Mesendoderm (in vitro differentiated cells): ENCODE measurements around the gene C1orf210.

Experiments used
- DNase-seq: peaks from one replicate; pipeline ENCODE4 v3.0.0; 2013
- H2AK5ac ChIP-seq: 2 replicates; pipeline ENCODE4 v1.6.1; 2013; ENCODE audit warnings: low read length, inconsistent platforms
- H2BK120ac ChIP-seq: 2 replicates; pipeline ENCODE4 v1.6.1; 2013; ENCODE audit warnings: low read depth, mild to moderate bottlenecking, low read length, moderate library complexity, mixed read lengths
- H2BK15ac ChIP-seq: replicated peaks from 2 replicates; pipeline ENCODE4 v1.6.1; 2013; ENCODE audit warnings: low read depth, mild to moderate bottlenecking, moderate library complexity
- H2BK5ac ChIP-seq: 2 replicates; pipeline ENCODE4 v1.6.1; 2013; ENCODE audit warnings: low read length, inconsistent platforms
- H3K18ac ChIP-seq: 2 replicates; pipeline ENCODE4 v1.6.1; 2013; ENCODE audit warnings: mild to moderate bottlenecking, low read length, mixed read lengths
- H3K23ac ChIP-seq: one replicate; pipeline ENCODE4 v1.6.1; 2013; ENCODE audit warnings: low read length
- H3K27ac ChIP-seq: 2 replicates; pipeline ENCODE4 v1.5.1; 2013; ENCODE audit warnings: low read depth, mild to moderate bottlenecking, inconsistent platforms, low read length, moderate library complexity
- H3K27me3 ChIP-seq: 2 replicates; pipeline ENCODE4 v1.6.1; 2013; ENCODE audit warnings: low read length, control low read depth, mild to moderate bottlenecking, inconsistent platforms; ENCODE audit not compliant: insufficient read depth, poor library complexity
- H3K36me3 ChIP-seq: 2 replicates; pipeline ENCODE4 v1.6.1; 2013; ENCODE audit warnings: low read length, inconsistent platforms; ENCODE audit not compliant: control insufficient read depth, insufficient read depth
- H3K4ac ChIP-seq: one replicate; pipeline ENCODE4 v1.6.1; 2013; ENCODE audit warnings: low read depth, mild to moderate bottlenecking, low read length, moderate library complexity
- H3K4me1 ChIP-seq: 2 replicates; pipeline ENCODE4 v1.6.1; 2013; ENCODE audit warnings: low read depth, low read length, inconsistent platforms; ENCODE audit not compliant: control insufficient read depth
- H3K4me2 ChIP-seq: 2 replicates; pipeline ENCODE4 v1.6.1; 2013; ENCODE audit warnings: low read length
- H3K4me3 ChIP-seq: 2 replicates; pipeline ENCODE4 v1.5.1; 2013; ENCODE audit warnings: mild to moderate bottlenecking, low read length
- H3K56ac ChIP-seq: one replicate; pipeline ENCODE4 v1.6.1; 2013; ENCODE audit warnings: low read length
- H3K79me1 ChIP-seq: 2 replicates; pipeline ENCODE4 v1.6.1; 2013; ENCODE audit warnings: low read length, inconsistent platforms
- H3K79me2 ChIP-seq: 2 replicates; pipeline ENCODE4 v1.6.1; 2013; ENCODE audit warnings: mild to moderate bottlenecking, low read length; ENCODE audit not compliant: control insufficient read depth, insufficient read depth
- H3K9ac ChIP-seq: 2 replicates; pipeline ENCODE4 v1.6.1; 2013; ENCODE audit warnings: low read length, inconsistent platforms
- H4K5ac ChIP-seq: one replicate; pipeline ENCODE4 v1.6.1; 2013; ENCODE audit warnings: low read length
- H4K8ac ChIP-seq: one replicate; pipeline ENCODE4 v1.6.1; 2013; ENCODE audit warnings: low read depth, mild to moderate bottlenecking, control low read depth, low read length, moderate library complexity
- WGBS: extraction: QIAGEN DNeasy Blood & Tissue Kit; methylation state at CpG from one replicate; pipeline ENCODE4 v1.1.7; 2013; ENCODE audit warnings: low lambda C conversion rate, missing lambda C conversion rate; ENCODE audit not compliant: insufficient coverage; ENCODE audit errors: extremely low coverage; 5-methylcytosine and 5-hydroxymethylcytosine counted together

Gene C1orf210

DNA sequence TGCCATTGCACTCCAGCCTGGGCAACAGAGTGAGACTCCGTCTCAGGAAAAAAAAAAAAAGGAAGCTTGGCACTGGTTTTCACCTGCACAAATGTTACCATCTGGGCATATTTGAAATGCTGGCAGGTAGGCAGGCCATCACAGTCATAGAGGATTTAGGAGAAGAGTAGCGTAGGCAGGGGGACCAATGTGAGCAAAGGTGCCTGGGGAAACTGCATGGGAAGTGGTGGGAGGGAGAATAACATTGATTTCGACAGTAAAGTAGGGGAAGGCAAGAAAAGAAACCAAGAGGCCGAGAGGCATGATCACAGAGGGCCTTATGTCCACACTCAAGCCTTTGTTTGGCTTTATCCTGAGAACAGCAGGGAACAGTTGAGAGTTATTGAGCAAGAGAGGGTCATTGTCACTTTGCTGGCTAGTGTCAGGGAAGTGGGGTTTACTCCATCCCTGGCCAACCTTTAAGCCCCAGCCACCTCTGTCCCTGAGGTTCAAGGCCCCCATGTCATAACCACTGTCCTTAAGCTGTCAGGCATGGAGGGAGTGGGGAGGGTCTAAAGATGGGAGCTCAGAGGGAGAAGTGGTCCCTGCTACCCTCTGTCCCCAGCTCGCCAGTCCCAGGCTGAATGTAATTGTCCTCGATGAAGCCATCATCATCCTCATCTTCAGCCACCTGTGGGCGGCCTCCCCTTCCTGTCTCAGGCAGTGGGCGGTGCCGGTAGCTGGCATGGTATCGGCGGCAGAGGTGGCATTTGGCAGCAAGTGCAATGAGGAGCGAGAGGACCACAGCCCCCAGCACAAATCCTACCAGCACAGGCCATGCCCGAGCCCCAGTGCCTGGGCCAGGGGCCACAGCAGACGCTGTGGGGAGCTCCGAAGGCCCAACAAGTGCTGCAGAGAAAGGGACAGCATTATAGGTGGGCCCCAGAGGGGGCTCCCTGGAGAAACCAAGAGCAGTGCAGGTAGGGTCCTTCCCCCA lies 2.9 kb downstream of the C1orf210 start:
- Histone ChIP-seq H3K23ac (no peak overlapping the region), H2BK15ac (no peak overlapping the region), H2AK5ac (no peak overlapping the region), H3K79me1 (no peaks in the 10 kb centered on the region), H3K4me3 (no peak overlapping the region), H3K4me1 (peaks cover 7% of the 10 kb centered on the region), H2BK120ac (no peak overlapping the region), H4K5ac (no peak overlapping the region), H3K79me2 (no peaks in the 10 kb centered on the region), H3K9ac (no peak overlapping the region), H3K56ac (no peak overlapping the region), H3K27me3 (no peaks in the 10 kb centered on the region), H3K27ac (no peak overlapping the region), H3K4ac (no peak overlapping the region), H4K8ac (no peak overlapping the region), H3K4me2 (no peak overlapping the region), H2BK5ac (no peak overlapping the region), H3K36me3 (no peaks in the 10 kb centered on the region), H3K18ac (no peak overlapping the region)
- WGBS, result no CpG with 5 or more reads among the region's 15 CpGs
- DNase-seq, result no peak

DNA sequence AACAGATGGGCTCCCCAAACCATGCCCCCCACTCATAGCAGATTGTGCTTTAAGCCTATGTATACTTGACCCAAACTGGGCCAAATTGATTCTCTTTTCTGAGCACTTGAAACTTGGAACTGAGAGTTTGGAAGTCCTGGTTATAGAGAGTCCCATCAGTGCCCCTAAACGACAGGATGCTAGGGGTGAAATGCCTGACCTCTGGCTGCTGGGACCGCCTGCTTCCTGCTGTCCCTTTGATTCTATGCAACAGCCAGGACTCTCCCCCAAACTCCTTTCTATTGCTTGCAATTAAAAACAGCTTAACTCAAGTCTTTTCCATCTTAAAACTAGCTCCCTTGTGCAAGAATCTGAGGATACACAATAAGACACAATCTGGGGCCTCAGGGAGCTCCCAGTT lies 4.7 kb downstream of the C1orf210 start:
- H3K9ac ChIP-seq, result no peak overlapping the region
- H3K27ac ChIP-seq, result no peak overlapping the region
- H2AK5ac ChIP-seq, result no peak overlapping the region
- no peak overlapping the region for H4K8ac ChIP-seq
- H3K4ac ChIP-seq, result no peak overlapping the region
- no peak for DNase-seq
- H3K4me3 ChIP-seq, result no peak overlapping the region
- no peak overlapping the region for H4K5ac ChIP-seq
- H3K18ac ChIP-seq, result no peak overlapping the region
- H3K23ac ChIP-seq, result no peak overlapping the region
- H3K27me3 ChIP-seq, result no peaks in the 10 kb centered on the region
- no peak overlapping the region for H2BK15ac ChIP-seq
- H3K79me2 ChIP-seq, result no peaks in the 10 kb centered on the region
- H3K4me2 ChIP-seq, result no peak overlapping the region
- H2BK5ac ChIP-seq, result no peak overlapping the region
- no CpG with 5 or more reads among the region's 2 CpGs for WGBS
- no peaks in the 10 kb centered on the region for H3K36me3 ChIP-seq
- H3K4me1 ChIP-seq, result peaks cover 7% of the 10 kb centered on the region
- no peak overlapping the region for H2BK120ac ChIP-seq
- no peak overlapping the region for H3K56ac ChIP-seq
- H3K79me1 ChIP-seq, result no peaks in the 10 kb centered on the region

DNA sequence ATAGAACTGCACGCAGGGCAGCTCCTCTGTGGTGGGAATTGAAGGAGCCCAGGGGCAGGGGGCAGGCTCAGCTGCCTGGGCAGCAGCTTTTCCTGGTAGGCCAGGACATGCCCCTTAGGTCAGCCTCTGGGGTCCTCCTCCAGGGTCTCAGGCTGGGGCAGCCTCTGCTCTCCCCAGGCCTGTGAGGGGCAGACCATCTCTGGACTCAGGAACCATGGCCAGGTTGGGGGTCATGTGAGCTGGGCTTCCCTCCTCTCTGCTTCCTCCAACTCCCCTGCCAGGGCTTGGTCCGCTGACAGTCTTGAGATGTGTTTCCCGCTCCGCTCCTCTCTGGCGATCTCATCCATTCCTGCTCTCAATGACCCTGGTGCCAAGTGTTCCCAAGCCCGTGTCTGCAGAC lies 5.7 kb downstream of the C1orf210 start:
- Histone ChIP-seq H4K8ac (no peak overlapping the region), H2BK5ac (no peak overlapping the region), H3K79me1 (no peaks in the 10 kb centered on the region), H4K5ac (no peak overlapping the region), H2BK120ac (no peak overlapping the region), H3K56ac (no peak overlapping the region), H3K9ac (no peak overlapping the region), H3K4me1 (peaks cover under 1% of the 10 kb centered on the region), H2AK5ac (no peak overlapping the region), H3K4me3 (no peak overlapping the region), H2BK15ac (no peak overlapping the region), H3K79me2 (no peaks in the 10 kb centered on the region), H3K27ac (no peak overlapping the region), H3K23ac (no peak overlapping the region), H3K4ac (no peak overlapping the region), H3K27me3 (no peaks in the 10 kb centered on the region), H3K4me2 (no peak overlapping the region), H3K36me3 (no peaks in the 10 kb centered on the region), H3K18ac (no peak overlapping the region)
- no CpG with 5 or more reads among the region's 6 CpGs for WGBS
- DNase-seq, result no peak

DNA sequence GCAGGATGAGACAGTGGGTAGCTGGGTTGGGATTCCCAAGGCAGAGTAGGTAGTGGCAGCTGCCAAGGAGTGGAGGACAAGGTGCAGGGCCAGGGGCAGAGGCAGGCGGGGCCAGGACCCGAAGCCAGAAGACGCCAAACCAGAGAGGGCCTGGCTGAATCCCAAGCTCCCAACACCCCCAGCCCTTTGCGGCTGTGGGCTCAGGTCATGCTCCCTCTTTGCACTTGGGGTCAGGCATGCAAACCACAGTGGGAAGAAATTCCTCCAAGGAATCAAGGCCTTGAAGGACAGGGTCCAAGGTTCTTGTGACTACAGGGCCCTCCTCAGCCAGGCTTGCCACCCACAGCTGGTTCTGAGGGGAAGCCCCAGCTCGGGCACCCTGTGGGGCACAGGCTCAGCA lies 6.2 kb downstream of the C1orf210 start:
- Histone ChIP-seq H2BK15ac (no peak overlapping the region), H3K23ac (no peak overlapping the region), H2BK120ac (no peak overlapping the region), H3K79me2 (no peaks in the 10 kb centered on the region), H3K79me1 (no peaks in the 10 kb centered on the region), H2AK5ac (no peak overlapping the region), H3K9ac (no peak overlapping the region), H3K4me1 (peaks cover 1% of the 10 kb centered on the region), H3K4me3 (no peak overlapping the region), H3K27ac (no peak overlapping the region), H3K4me2 (no peak overlapping the region), H3K18ac (no peak overlapping the region), H3K4ac (no peak overlapping the region), H2BK5ac (no peak overlapping the region), H3K27me3 (no peaks in the 10 kb centered on the region), H4K5ac (no peak overlapping the region), H3K56ac (no peak overlapping the region), H3K36me3 (no peaks in the 10 kb centered on the region), H4K8ac (no peak overlapping the region)
- DNase-seq, result no peak
- WGBS, result no CpG with 5 or more reads among the region's 5 CpGs

DNA sequence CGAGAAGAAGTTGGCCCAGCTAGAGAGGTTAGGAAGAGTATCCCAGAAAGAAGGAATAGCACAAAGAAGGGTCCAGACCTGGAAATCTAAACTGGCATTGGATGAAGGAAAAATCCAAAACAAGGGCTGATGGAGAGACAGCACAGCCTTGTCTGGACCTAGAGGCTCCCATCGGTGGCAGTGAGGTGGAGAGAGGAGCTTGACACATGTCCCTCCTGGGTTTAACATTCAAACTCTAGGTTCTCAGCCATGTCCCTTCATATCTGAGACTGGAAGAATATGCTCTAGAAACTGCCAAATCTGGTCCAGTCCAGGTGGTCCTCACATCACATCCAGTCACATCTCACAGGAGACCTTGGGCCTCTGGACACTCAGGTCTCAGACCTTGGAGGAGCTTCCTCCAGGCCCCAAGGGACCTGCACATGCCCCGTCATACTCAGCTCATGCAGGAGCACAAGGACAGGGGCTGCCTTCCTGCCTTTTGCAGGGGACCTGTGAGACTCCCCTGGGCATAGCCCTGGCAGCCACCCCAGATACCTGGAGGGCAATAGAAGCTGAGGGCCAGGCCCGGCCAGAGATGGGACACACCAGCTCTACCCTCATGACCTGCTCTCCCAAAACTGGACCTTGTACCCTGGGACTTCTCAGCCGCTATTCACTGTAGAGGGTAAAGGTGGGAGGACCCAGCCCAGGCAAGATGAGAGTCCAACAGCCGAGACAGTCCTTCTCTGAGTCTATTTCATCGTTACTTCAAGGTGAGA lies 8.1 kb downstream of the C1orf210 start:
- no peak overlapping the region for H3K27ac ChIP-seq
- H2BK5ac ChIP-seq, result no peak overlapping the region
- no CpG with 5 or more reads among the region's 7 CpGs for WGBS
- H2AK5ac ChIP-seq, result no peak overlapping the region
- no peak overlapping the region for H4K5ac ChIP-seq
- no peak overlapping the region for H3K4ac ChIP-seq
- H3K4me1 ChIP-seq, result peaks cover 3% of the 10 kb centered on the region
- no peaks in the 10 kb centered on the region for H3K79me2 ChIP-seq
- no peak overlapping the region for H3K18ac ChIP-seq
- no peak overlapping the region for H3K23ac ChIP-seq
- H4K8ac ChIP-seq, result no peak overlapping the region
- H3K4me3 ChIP-seq, result no peak overlapping the region
- H3K27me3 ChIP-seq, result no peaks in the 10 kb centered on the region
- no peak overlapping the region for H3K9ac ChIP-seq
- H2BK15ac ChIP-seq, result no peak overlapping the region
- no peaks in the 10 kb centered on the region for H3K36me3 ChIP-seq
- H3K79me1 ChIP-seq, result no peaks in the 10 kb centered on the region
- no peak overlapping the region for H3K56ac ChIP-seq
- no peak overlapping the region for H2BK120ac ChIP-seq
- DNase-seq, result no peak
- no peak overlapping the region for H3K4me2 ChIP-seq
